HG02943 (cell line): ENCODE measurements around the gene ARRDC2.
"Not testable (repeated sequence)": the region's sequence is repeated elsewhere in the genome, so short reads cannot be mapped to it uniquely, and the experiment has no call there.

Experiments used
- ATAC-seq: cut with Tn5 transposase; IDR thresholded peaks from one replicate; pipeline ENCODE4 v1.9.1; 2021; ENCODE audit warnings: mild to moderate bottlenecking, low read depth, moderate library complexity; ENCODE audit not compliant: unreplicated experiment

ARRDC2 gene

GRCh38 chr19:17988161-17988560 is 19.8 kb upstream of the ARRDC2 start:
- no peak for ATAC-seq

GRCh38 chr19:17989425-17990094 is 18.4 kb upstream of the ARRDC2 start:
- ATAC-seq = no peak

DNA sequence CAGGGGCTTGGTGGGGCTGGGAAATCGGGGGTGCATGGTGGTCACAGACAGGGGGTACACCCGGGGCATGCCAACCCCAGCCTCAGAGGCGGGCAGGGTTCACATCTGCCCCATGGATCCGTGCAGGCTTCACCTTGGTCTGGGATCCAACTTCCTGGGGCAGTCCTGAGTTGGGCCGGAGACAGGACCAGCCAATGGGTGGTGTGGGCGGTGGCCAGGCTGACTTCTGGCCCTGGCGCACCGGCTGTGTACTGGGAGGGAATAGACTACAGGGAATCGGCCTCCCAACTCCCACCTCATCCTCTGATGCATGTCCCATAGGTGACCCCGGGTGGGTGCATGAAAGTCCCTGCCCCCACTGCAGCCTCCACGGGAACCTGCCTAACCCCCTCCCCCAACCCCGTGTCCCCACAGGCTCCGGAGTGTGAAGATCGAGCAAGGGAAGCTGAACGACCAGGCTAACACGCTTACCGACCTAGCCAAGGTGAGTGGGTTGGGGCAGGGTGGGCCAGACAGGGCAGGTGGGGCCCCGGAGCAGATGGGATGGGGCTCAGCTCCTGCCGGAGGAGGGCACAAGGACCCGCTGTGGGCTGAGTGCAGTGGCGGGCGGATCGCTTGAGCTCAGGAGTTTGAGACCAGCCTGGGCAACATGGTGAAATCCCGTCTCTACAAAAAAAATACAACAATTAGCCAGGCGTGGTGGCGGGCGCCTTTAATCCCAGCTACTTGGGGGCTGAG is 14.7 kb upstream of the ARRDC2 start:
- no peak for ATAC-seq

DNA sequence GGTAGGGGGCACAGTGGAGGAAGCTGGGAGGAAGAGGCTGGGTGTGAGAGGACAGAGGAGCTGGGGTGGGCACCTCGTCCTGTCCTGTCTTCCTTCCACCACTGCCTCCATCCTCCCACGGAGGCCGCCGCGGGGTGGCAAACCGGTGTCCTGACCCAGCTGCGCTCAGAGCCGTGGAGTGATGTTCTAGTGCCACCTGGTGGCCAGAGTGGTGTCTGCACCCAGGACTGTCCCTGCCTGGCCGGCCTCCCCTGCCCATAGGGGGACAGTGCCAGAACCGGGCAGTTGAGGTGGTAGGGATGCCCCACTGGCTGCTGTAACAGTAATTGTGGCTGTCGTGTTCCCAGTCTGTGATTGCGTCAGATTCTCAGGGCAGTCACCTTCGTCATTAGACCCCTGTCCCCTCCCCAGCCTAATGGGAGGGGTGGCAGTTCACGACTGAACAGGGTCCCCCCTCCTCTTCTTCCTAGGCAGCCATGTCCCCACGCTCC is 11.1 kb upstream of the ARRDC2 start:
- ATAC-seq = no peak

GRCh38 chr19:17997969-17998826 is 9.8 kb upstream of the ARRDC2 start:
- ATAC-seq = no peak

GRCh38 chr19:17998827-17999150 is 9.2 kb upstream of the ARRDC2 start:
- no peak for ATAC-seq

DNA sequence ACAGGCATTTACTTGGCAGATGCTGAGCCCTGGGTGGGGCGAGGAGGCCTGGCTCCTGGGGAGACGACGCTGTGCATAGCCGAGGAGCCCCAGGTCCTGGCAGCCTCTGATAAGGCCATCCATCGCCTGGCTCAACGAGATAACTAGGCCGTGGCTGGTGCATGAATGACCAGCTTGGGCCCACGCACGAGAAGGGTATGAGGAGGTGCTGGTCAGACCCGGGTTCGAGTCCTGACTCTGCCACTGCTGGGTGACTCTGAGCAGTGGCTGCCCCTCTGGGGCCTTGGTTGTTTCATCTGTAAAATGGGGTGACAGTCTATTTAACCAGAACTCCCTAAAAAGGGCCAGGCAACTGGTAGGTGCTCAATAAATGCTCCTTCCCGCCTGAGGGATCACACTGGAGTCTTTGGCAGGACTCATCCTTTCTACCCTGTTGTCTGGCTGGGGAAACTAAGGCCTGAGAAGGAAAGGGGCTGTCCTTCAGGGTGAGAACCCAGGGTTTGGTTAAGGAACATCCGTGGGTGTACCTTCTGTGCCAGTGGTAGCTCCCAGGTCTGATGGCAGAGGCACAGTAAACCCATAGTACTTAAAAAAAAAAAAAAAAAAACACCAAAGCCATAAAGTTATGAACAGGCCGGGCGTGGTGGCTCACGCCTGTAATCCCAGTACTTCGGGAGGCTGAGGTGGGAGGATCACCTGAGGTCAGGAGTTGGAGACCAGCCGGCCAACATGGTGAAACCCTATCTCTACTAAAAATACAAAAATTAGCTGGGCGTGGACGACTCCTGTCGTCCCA is 8.1 kb upstream of the ARRDC2 start:
- ATAC-seq = no peak

DNA sequence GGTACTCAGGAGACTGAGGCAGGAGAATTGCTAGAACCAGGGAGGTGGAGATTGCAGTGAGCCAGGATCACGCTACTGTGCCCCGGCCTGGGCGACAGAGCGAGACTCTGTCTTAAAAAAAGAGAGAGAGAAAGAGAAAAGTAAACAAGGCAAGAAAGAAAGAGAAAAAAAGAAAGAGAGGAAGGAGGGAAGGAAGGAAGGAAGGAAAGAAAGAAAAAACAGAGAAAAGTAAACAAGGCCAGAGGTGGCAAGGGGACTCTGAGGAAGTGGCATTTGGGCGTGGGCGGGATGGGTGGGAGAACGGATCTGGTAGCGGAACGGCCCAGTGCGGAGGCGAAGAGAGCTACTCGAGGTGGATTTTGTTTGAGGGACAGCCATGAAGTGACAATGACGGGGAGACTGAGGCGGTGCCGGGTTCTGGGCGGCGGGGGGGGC is 7.5 kb upstream of the ARRDC2 start:
- ATAC-seq = no peak

DNA sequence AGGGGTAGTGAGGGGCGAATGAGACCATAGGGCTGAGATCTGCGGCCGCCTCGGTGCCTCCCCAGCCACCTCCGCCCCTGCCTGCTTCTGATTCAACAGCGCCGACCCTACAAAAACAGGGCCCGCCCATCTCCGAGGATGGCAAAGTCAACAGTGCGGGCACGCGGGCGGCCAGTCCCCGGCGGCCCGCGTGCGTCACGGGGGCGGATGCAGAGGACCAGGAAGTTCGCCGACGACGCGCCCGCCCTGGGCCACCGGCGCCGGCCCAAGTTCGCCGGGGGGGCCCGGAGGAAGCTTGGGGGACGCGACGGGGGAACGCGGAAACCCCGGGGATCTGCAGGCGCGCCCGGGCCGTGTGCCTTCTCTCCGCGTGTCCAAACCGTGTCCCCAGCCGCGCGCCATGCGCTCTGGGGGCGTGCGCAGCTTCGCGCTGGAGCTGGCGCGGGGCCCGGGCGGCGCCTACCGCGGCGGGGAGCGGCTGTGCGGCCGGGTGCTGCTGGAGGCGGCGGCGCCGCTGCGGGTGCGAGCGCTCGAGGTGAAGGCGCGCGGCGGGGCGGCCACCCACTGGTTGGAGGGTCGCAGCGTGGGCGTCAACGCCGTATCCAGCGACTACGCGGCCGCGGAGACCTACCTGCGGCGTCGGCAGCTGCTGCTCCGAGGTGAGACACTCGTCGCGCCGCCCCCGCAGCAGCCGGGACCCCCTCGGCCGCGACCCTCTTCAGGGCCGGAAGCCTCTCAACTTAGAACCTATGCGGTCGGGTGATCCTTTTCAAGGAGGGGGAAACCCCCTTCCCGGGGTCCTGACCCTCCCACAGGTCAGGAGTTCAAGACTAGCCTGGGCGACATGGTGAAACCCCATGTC is 6.8 kb upstream of the ARRDC2 start:
- ATAC-seq = no peak

- no peak for ATAC-seq
Measured at GRCh38 chr19:18001777-18002345, 6.1 kb upstream of the ARRDC2 start.

DNA sequence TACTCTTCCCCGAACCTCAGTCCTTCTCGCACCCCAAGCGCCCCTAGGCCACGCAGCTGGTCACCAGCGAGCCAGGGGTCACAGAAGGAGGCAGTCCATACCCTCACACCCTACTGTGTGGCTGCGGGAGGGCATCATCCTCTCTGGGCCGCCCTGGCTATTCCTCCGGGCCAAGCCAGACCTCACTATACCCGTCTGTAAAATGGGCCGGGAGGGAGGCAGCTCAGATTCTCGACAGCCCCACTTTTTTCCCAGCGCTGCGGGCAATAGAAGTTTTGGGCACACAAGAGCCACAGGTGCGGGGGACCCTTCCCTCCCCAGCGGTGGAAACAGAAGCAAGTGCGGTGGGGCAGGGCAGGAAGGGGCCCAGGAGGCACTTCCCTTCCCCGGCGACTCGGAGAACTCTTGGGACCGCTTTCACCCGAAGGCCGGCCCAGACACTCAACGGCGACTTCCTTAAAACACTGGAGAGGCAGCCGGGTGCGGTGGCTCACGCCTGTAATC is 5.6 kb upstream of the ARRDC2 start:
- ATAC-seq = no peak

DNA sequence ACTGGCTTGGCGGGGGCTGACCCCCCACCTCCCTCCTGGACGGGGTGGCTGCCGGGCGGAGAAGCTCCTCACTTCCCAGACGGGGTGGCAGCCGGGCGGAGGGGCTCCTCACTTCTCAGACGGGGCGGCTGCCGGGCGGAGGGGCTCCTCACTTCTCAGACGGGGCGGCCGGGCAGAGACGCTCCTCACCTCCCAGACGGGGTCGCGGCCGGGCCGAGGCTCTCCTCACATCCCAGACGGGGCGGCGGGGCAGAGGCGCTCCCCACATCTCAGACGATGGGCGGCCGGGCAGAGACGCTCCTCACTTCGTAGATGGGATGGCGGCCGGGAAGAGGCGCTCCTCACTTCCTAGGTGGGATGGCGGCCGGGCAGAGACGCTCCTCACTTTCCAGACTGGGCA is 2.2 kb upstream of the ARRDC2 start:
- not testable (repeated sequence) for ATAC-seq

GRCh38 chr19:18007044-18007916 is 690 bp upstream of the ARRDC2 start:
- no peak for ATAC-seq

DNA sequence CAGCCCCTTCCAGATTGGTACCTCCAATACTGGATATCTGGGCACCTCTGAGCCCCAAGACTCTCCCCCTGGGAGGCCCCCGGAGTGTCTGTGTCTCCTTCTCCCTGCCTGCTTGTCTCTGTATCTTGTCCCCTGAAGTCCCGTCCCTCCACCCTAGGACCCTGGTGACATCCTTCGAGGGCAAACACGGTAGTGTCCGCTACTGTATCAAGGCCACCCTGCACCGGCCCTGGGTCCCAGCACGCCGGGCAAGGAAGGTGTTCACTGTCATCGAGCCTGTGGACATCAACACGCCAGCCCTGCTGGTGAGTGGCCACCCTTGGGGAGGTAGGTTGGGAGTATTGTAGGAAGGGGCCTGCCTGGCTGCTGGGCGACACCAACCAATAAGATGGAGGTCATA is 844 bp downstream of the ARRDC2 start:
- ATAC-seq = no peak

DNA sequence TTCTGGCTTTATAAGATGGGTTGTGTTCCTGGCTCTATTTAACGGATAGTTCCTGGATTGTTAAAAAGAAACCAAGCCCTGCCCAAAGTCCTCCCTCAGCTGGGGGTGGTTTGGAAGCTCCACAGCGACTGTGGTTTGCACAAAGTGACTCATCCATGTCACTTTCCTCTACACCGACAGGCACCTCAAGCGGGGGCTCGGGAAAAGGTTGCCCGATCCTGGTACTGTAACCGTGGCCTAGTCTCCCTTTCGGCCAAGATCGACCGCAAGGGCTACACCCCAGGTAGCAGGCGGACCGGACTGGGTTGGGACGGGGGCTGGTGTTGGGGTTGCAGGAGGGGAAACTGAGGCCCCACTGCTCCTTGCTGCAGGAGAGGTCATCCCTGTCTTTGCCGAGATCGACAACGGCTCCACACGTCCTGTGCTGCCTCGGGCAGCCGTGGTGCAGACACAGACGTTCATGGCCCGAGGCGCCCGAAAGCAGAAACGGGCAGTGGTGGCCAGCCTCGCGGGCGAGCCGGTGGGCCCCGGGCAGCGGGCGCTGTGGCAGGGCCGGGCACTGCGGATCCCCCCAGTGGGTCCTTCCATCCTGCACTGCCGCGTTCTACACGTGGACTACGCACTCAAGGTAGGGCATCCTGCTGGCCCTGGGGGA is 1.6 kb downstream of the ARRDC2 start:
- ATAC-seq = no peak

DNA sequence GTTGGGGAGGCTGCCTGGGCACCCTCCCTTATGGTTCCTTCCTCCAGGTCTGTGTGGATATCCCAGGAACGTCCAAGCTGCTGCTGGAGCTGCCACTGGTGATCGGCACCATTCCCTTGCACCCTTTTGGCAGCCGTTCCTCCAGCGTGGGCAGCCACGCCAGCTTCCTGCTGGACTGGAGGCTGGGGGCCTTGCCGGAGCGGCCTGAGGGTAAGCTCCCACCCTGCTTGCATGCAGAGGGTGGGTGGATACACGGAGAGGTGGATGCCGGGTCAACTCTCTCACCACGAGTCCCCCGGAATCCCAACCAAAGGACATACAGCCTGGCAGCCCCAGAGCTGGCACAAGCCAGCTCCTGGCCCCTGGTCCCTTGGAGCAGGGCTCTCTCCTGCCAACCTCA is 2.2 kb downstream of the ARRDC2 start:
- no peak for ATAC-seq
